OCI-M2 (cell line): ENCODE measurements around the gene TUBA1A.
"Not testable (repeated sequence)": the region's sequence is repeated elsewhere in the genome, so short reads cannot be mapped to it uniquely, and the experiment has no call there.

Experiments used
- DNase-seq: peaks from one replicate; lab custom pipeline; 2025; ENCODE audit not compliant: unreplicated experiment; lab: John Stamatoyannopoulos, UW

TUBA1A gene

GRCh38 chr12:49160399-49160798 lies 28.5 kb downstream of the TUBA1A start:
- DNase-seq, result no peak

GRCh38 chr12:49154221-49154620 lies 34.7 kb downstream of the TUBA1A start:
- no peak for DNase-seq

- no peak for DNase-seq
Observed at GRCh38 chr12:49147384-49147783, 41.5 kb downstream of the TUBA1A start.

- DNase-seq, result no peak
Observed at GRCh38 chr12:49146406-49146805, 42.5 kb downstream of the TUBA1A start.

GRCh38 chr12:49144384-49144783 lies 44.5 kb downstream of the TUBA1A start:
- DNase-seq, result no peak

GRCh38 chr12:49138999-49139398 lies 49.9 kb downstream of the TUBA1A start:
- DNase-seq, result no peak

- DNase-seq, result no peak
Observed at GRCh38 chr12:49138587-49138986, 50.3 kb downstream of the TUBA1A start.

- no peak for DNase-seq
Observed at GRCh38 chr12:49137476-49137875, 51.4 kb downstream of the TUBA1A start.

GRCh38 chr12:49136997-49137396 lies 51.9 kb downstream of the TUBA1A start:
- DNase-seq, result not testable (repeated sequence)
